Tibial artery (tissue), 4 donors: Measurements from ENCODE around the gene DUSP7.
A peak's percentile ranks its signal among the peaks of the same experiment; 100 is the strongest.

Experiments
- DNase-seq, 2 donors: peaks; one replicate each; pipeline ENCODE4 v3.0.0-alpha.2; 2019
- H3K27ac ChIP-seq, 2 donors: fragments of 200-600 bp; sonication (generic) in 1 of 2; 1 replicate in 1 of 2; 2 replicates in 1 of 2; pipeline ENCODE4 v1.5.1; 2018 to 2019; ENCODE audit warnings: mild to moderate bottlenecking in 1 of 2
- H3K27me3 ChIP-seq, 2 donors: fragments of 200-600 bp; sonication (generic) in 1 of 2; one replicate each; pipeline versions ENCODE4 v1.5.1 to v1.6.0; 2016 to 2019
- H3K36me3 ChIP-seq, 3 donors: fragments of 200-600 bp; sonication (generic) in 2 of 3; one replicate each; pipeline ENCODE4 v1.5.1; 2016 to 2019; ENCODE audit warnings: mild to moderate bottlenecking in 2 of 3
- H3K4me1 ChIP-seq, 4 donors: fragments of 200-600 bp; sonication (generic) in 2 of 4; 1 replicate in 3 of 4; 2 replicates in 1 of 4; pipeline ENCODE4 v1.5.1; 2016 to 2019
- H3K4me3 ChIP-seq, 2 donors: fragments of 200-600 bp; sonication (generic) in 1 of 2; 1 replicate in 1 of 2; 2 replicates in 1 of 2; pipeline ENCODE4 v1.5.1; 2018 to 2019; ENCODE audit warnings: mild to moderate bottlenecking in 2 of 2
- H3K9me3 ChIP-seq, 3 donors: fragments of 200-600 bp; sonication (generic) in 1 of 3; one replicate each; pipeline ENCODE4 v1.5.1; 2016 to 2019
- CTCF ChIP-seq, 2 experiments: fragments of 200-600 bp in 1 of 2; fragments of 450-650 bp in 1 of 2; IDR thresholded peaks; one replicate each; pipeline ENCODE4 v1.5.1; 2017 to 2019; ENCODE audit warnings: antibody characterized with exemption in 2 of 2, mild to moderate bottlenecking in 1 of 2, moderate library complexity in 1 of 2
- intact Hi-C: fragments of 100-400 bp; cut with DNase I; formaldehyde crosslinking; loops from one replicate; pipeline ENCODE4 v1.15.0; 2023; ENCODE audit warnings: low total_unique reads

DUSP7 gene

GRCh38 chr3:52012699-52013098, 43.7 kb downstream of the DUSP7 start:
- Histone ChIP-seq H3K9me3 (no peaks in the 10 kb centered on the region), H3K27ac (no peak overlapping the region), H3K36me3 (no peaks in the 10 kb centered on the region), H3K4me1 (peaks cover 0 to 28% (median 17%) of the 10 kb centered on the region in 4 donors), H3K27me3 (no peaks in the 10 kb centered on the region), H3K4me3 (no peak overlapping the region)
- DNase-seq = no peak
- TF ChIP-seq CTCF (IDR thresholded peaks at IDR 0.05) = no peak
- intact Hi-C loops = no loop called here

- Histone ChIP-seq H3K27ac (no peak overlapping the region), H3K4me1 (peaks cover 0 to 16% (median 10%) of the 10 kb centered on the region in 4 donors), H3K36me3 (no peaks in the 10 kb centered on the region), H3K4me3 (no peak overlapping the region), H3K9me3 (no peaks in the 10 kb centered on the region), H3K27me3 (no peaks in the 10 kb centered on the region)
- no peak for TF ChIP-seq CTCF (IDR thresholded peaks at IDR 0.05)
- DNase-seq = no peak
- intact Hi-C loops = no loop called here
These were observed 45.9 kb downstream of the DUSP7 start for GRCh38 chr3:52010431-52010830.

- Histone ChIP-seq H3K27me3 (no peaks in the 10 kb centered on the region), H3K4me1 (peaks cover 0 to 22% (median 19%) of the 10 kb centered on the region in 4 donors), H3K36me3 (no peaks in the 10 kb centered on the region), H3K4me3 (no peak overlapping the region), H3K9me3 (no peaks in the 10 kb centered on the region), H3K27ac (no peak overlapping the region)
- TF ChIP-seq CTCF (IDR thresholded peaks at IDR 0.05) = no peak
- DNase-seq = no peak
- intact Hi-C loops = no loop called here
These were observed 49.1 kb downstream of the DUSP7 start for GRCh38 chr3:52007291-52007690.

- peaks cover 0 to 22% (median 19%) of the 10 kb centered on the region in 4 donors for H3K4me1 ChIP-seq
- no peak overlapping the region for H3K4me3 ChIP-seq
- no peak overlapping the region for H3K27ac ChIP-seq
- no peak for DNase-seq
- H3K36me3 ChIP-seq = no peaks in the 10 kb centered on the region
- H3K9me3 ChIP-seq = no peaks in the 10 kb centered on the region
- H3K27me3 ChIP-seq = no peaks in the 10 kb centered on the region
- intact Hi-C loops = no loop called here
- no peak for TF ChIP-seq CTCF (IDR thresholded peaks at IDR 0.05)
These were observed 49.6 kb downstream of the DUSP7 start for GRCh38 chr3:52006820-52007133.

- peaks cover 0 to 27% (median 21%) of the 10 kb centered on the region in 4 donors for H3K4me1 ChIP-seq
- TF ChIP-seq CTCF (IDR thresholded peaks at IDR 0.05) = no peak
- peak overlapping the region; percentile 11 to 41 for H3K27ac ChIP-seq
- no peaks in the 10 kb centered on the region for H3K9me3 ChIP-seq
- H3K4me3 ChIP-seq = no peak overlapping the region
- DNase-seq = no peak
- H3K36me3 ChIP-seq = no peaks in the 10 kb centered on the region
- H3K27me3 ChIP-seq = no peaks in the 10 kb centered on the region
- intact Hi-C loops = no loop called here
These were observed 50.2 kb downstream of the DUSP7 start for GRCh38 chr3:52006017-52006819.
